ENCODE data around the gene SCG5. TPM values are rescaled to one million over a fixed set of nuclear protein-coding genes. Genes with fewer than 3 reads are reported as not detected.

SCG5 gene
- total RNA-seq, 1 experiment from 2014 or later = 7.4 TPM

- Mint-ChIP-seq H3K27me3 (ENCODE audit: insufficient read depth, unreplicated experiment) (no peaks in the 10 kb centered on the region), H3K4me3 (ENCODE audit: unreplicated experiment) (no peak within 1 kb of the TSS), H3K27ac (ENCODE audit: low read depth, unreplicated experiment) (no peak within 1 kb of the TSS), H3K9me3 (ENCODE audit: unreplicated experiment) (no peaks in the 10 kb centered on the region), H3K36me3 (ENCODE audit: insufficient read depth, unreplicated experiment) (no peaks in the 10 kb centered on the region), H3K4me1 (ENCODE audit: insufficient read depth, unreplicated experiment) (no peaks in the 10 kb centered on the region)
- intact Hi-C loops (cut with micrococcal nuclease) = no loop called here
- ChIA-PET CTCF (no interaction called here), POLR2A (no interaction called here)
- DNase-seq (ENCODE audit: unreplicated experiment) = no peak
- TF ChIP-seq CTCF (IDR thresholded peaks at IDR 0.05; ENCODE audit: unreplicated experiment) = no peak
- no TSS peak for BruUV-seq (replicated peaks)
These were observed 76.1 kb downstream of the SCG5 start, which contains the start of gene GREM1 for GRCh38 chr15:32717426-32718226. TSS of gene GREM1 (plus strand) at chr15:32718004. CDS start at chr15:32730691, 12,687 bp downstream.

GRCh38 chr15:32718227-32718820 lies 76.8 kb downstream of the SCG5 start:
- intact Hi-C loops (cut with micrococcal nuclease) = no loop called here
- ChIA-PET CTCF (no interaction called here), POLR2A (no interaction called here)
- no peaks in the 10 kb centered on the region for H3K4me1 Mint-ChIP-seq (ENCODE audit: insufficient read depth, unreplicated experiment)
- H3K27me3 Mint-ChIP-seq (ENCODE audit: insufficient read depth, unreplicated experiment) = no peaks in the 10 kb centered on the region
- no peak overlapping the region for H3K4me3 Mint-ChIP-seq (ENCODE audit: unreplicated experiment)
- no peak for DNase-seq (ENCODE audit: unreplicated experiment)
- no TSS peak for BruUV-seq (replicated peaks)
- no peak for TF ChIP-seq CTCF (IDR thresholded peaks at IDR 0.05; ENCODE audit: unreplicated experiment)
- no peaks in the 10 kb centered on the region for H3K36me3 Mint-ChIP-seq (ENCODE audit: insufficient read depth, unreplicated experiment)
- no peaks in the 10 kb centered on the region for H3K9me3 Mint-ChIP-seq (ENCODE audit: unreplicated experiment)
- H3K27ac Mint-ChIP-seq (ENCODE audit: low read depth, unreplicated experiment) = no peak overlapping the region

GRCh38 chr15:32718821-32719716 lies 77.6 kb downstream of the SCG5 start:
- Mint-ChIP-seq H3K27me3 (ENCODE audit: insufficient read depth, unreplicated experiment) (no peaks in the 10 kb centered on the region), H3K27ac (ENCODE audit: low read depth, unreplicated experiment) (no peak overlapping the region), H3K4me3 (ENCODE audit: unreplicated experiment) (no peak overlapping the region), H3K4me1 (ENCODE audit: insufficient read depth, unreplicated experiment) (no peaks in the 10 kb centered on the region), H3K9me3 (ENCODE audit: unreplicated experiment) (no peaks in the 10 kb centered on the region), H3K36me3 (ENCODE audit: insufficient read depth, unreplicated experiment) (no peaks in the 10 kb centered on the region)
- no TSS peak for BruUV-seq (replicated peaks)
- no peak for DNase-seq (ENCODE audit: unreplicated experiment)
- ChIA-PET CTCF (interaction anchor here (1.0 kb wide), 1 partner anchor 17 kb away, joined by 7 read pairs; no protein-coding TSS in a partner anchor), POLR2A (no interaction called here)
- no peak for TF ChIP-seq CTCF (IDR thresholded peaks at IDR 0.05; ENCODE audit: unreplicated experiment)
- intact Hi-C loops (cut with micrococcal nuclease) = no loop called here

- Mint-ChIP-seq H3K4me3 (ENCODE audit: unreplicated experiment) (no peak overlapping the region), H3K4me1 (ENCODE audit: insufficient read depth, unreplicated experiment) (no peaks in the 10 kb centered on the region), H3K36me3 (ENCODE audit: insufficient read depth, unreplicated experiment) (peaks cover 6% of the 10 kb centered on the region), H3K27me3 (ENCODE audit: insufficient read depth, unreplicated experiment) (no peaks in the 10 kb centered on the region), H3K9me3 (ENCODE audit: unreplicated experiment) (no peaks in the 10 kb centered on the region), H3K27ac (ENCODE audit: low read depth, unreplicated experiment) (no peak overlapping the region)
- no TSS peak for BruUV-seq (replicated peaks)
- DNase-seq (ENCODE audit: unreplicated experiment) = no peak
- CTCF ChIA-PET = interaction anchor here (0.6 to 1.6 kb wide), 3 partner anchors 9 to 59 kb away, joined by 3 to 4 read pairs (median 3); no protein-coding TSS in a partner anchor
- intact Hi-C loops (cut with micrococcal nuclease) = no loop called here
- POLR2A ChIA-PET = interaction anchor here (0.7 kb wide), 1 partner anchor 13 kb away, joined by 3 read pairs; no protein-coding TSS in a partner anchor
- no peak for TF ChIP-seq CTCF (IDR thresholded peaks at IDR 0.05; ENCODE audit: unreplicated experiment)
These were observed 80.1 kb downstream of the SCG5 start for GRCh38 chr15:32721596-32721995.
